Cardiac fibroblast (primary cell): ENCODE data around the gene ATOH8.
A peak's percentile ranks its signal among the peaks of the same experiment; 100 is the strongest.

ENCODE experiments used
- DNase-seq, 2 donors: peaks; one replicate each; pipeline versions ENCODE4 v3.0.0 to v3.0.0-alpha.2; 2010; ENCODE audit warnings: low read depth in 2 of 2
- H3K4me3 ChIP-seq, 2 donors: replicated peaks in 1 of 2; 1 replicate in 1 of 2; 2 replicates in 1 of 2; pipeline ENCODE4 v1.5.1; 2011; ENCODE audit warnings: low read depth in 2 of 2, low read length in 2 of 2, mild to moderate bottlenecking in 2 of 2, moderate library complexity in 1 of 2
- TF ChIP-seq, protein P1 (sequence below): IDR thresholded peaks from one replicate; pipeline ENCODE4 v1.5.1; 2011; ENCODE audit warnings: low read depth, mild to moderate bottlenecking, low read length, inconsistent platforms

ATOH8 gene

DNA sequence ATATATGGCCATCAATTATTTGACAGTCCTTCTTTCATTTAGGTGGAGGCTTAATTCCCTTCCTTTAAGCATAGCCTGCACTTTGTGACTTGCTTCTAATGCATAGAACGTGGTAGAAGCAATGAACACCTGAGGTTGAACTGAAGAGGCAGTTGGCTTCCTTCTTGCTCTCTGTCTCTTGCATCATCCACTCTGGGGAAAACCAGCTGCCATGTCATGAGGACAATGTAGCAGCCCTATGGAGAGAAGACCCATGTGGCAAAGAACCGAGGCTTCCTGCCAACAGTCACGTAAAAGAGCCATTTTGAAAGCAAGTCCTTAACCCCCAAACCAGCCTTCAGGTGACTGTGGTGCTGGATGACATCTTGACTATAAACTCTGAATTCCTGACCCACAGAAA is 46.8 kb downstream of the ATOH8 start:
- TF ChIP-seq, protein P1, sequence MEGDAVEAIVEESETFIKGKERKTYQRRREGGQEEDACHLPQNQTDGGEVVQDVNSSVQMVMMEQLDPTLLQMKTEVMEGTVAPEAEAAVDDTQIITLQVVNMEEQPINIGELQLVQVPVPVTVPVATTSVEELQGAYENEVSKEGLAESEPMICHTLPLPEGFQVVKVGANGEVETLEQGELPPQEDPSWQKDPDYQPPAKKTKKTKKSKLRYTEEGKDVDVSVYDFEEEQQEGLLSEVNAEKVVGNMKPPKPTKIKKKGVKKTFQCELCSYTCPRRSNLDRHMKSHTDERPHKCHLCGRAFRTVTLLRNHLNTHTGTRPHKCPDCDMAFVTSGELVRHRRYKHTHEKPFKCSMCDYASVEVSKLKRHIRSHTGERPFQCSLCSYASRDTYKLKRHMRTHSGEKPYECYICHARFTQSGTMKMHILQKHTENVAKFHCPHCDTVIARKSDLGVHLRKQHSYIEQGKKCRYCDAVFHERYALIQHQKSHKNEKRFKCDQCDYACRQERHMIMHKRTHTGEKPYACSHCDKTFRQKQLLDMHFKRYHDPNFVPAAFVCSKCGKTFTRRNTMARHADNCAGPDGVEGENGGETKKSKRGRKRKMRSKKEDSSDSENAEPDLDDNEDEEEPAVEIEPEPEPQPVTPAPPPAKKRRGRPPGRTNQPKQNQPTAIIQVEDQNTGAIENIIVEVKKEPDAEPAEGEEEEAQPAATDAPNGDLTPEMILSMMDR, result no peak
- no peak overlapping the region for H3K4me3 ChIP-seq
- DNase-seq, result no peak

DNA sequence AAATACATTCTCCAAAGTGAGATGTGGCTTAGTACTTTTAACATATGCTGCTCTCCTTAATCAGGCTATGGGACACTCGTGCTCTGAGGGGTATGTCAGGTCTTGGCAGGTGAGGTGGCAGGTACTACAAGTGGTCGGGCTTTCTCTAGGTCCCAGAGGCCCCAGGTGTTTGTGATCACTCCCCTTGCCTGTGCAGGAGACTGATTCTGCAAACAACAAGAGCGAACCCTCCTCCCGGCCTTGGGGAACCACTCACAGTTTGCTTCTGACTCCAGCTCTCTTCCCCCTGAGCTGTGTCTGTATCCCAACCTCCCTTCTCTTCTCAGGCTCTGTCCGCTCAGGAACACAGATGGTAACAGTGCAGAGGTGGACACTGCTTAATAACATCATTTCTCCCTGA is 48.1 kb downstream of the ATOH8 start:
- DNase-seq, result no peak
- no peak overlapping the region for H3K4me3 ChIP-seq
- TF ChIP-seq, protein P1, result no peak

DNA sequence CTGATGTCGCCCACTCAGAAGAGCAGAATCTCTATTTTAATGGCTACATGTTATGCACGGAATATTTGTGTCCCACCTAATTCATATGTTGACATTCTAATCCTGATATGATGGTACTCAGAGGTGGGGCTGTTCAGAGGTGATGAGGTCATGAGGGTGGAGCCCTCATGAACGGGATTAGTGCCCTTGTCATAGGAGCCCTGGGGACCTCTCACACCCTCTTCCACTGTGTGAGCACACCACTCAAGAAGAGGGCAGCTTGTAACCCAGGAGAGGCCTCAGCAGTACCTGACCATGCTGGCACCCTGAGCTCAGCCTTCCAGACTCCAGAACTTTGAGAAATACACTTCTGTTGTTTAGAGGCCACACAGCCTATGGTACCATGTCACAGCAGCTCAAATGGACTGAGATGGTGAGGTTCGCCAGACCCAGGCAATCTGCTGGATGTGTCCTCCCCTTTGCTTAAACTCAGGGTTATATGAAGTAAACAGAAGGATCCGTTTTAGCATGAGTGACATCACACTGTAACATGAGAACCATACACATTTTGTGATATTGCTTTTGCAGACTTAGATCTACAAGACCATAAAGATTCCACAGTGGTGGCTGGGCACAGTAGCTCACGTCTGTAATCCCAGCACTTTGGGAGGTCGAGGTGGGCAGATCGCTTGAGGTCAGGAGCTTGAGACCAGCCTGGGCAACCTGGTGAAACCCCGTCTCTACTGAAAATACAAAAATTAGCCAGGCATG is 48.7 kb downstream of the ATOH8 start:
- H3K4me3 ChIP-seq, result no peak overlapping the region
- DNase-seq, result no peak
- TF ChIP-seq, protein P1, result no peak

DNA sequence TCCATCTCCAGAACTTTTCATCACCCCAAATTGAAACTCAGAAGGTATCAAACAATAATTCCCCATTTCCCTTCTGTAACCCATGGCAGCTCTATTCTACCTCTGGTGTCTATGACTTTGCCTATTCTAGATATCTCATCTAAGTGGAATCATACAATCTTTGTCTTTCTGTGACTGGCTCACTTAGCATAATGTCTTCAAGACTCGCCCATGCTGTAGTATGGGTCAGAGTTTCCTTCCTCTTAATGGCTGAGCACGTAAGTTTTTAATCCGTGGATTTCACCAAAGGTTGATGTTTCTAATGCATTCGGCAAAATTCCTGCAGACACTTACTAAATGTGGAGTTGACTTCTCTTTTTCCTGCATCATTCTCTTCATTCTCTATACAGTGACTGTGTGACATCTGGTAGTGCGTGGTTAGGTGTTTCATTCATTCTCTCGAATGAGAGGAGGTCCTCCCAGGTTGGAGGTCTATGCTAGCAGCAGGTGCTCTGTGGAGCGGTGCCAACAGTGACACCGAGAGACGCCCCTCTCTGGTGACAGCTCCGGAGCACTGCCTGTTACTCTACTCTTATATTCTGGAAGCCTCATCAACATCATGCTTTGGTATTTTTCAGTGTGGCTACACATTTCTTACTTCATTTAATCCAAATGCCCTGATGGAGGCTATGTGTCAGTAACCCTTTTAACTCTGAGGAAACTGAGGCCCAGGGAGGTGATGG is 50.1 kb downstream of the ATOH8 start:
- TF ChIP-seq, protein P1, result no peak
- no peak for DNase-seq
- no peak overlapping the region for H3K4me3 ChIP-seq

DNA sequence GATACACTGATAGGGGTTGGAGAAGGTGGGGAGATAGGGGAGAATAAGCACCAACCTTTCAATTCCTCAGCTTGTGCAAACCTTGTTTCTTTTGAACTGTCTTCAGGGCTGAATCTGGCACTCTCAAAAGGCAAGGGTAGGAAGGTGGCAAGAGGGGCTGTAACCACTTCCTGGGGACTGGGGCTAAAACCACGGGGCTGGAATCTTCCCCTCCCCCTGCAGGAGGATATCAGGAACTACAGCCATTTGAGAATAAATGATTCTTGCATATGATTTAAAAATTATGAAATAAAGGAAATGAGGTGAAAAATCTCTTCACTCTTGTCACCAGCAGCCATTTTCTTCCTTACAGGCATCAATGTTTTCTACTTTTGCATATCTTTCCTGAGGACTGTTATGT is 50.8 kb downstream of the ATOH8 start:
- DNase-seq, result peak; percentile 23 to 43
- TF ChIP-seq, protein P1, result peak; percentile 78
- H3K4me3 ChIP-seq, result no peak overlapping the region

DNA sequence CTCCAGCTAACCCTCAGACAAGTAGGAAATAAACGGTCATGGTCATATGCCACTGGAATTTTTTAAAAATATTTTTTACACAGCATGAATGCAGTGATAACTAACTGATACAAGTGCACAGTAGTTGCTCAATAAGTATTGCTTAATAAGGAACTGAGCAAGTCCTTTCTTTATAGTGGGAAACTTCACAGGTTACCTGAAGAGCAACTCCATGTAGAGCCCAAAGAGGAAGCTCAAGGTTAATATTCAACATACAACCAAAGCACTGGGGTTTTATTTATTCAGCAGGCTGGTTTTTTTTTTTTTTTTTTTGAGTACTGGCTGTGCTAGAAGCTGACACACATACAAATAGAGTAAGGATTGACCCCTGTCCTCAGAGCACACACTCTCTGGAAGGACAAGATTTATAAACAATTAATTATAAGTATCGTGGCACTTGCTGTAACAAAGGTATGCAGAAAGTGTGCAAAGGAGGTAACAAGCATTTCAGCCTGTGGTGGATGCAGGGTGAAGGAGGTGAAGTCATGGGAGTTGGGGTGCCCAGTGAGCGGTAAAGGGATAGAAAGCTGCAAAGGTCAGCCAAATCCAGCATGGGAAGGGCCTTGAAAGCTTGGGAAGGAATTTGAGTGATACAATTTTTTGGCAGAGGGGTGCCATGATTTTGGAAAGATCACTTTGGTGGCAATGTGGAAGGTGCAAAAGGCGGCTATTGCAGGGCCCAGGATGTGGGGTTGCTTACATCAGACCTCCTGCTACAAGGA is 52.7 kb downstream of the ATOH8 start:
- TF ChIP-seq, protein P1, result no peak
- no peak overlapping the region for H3K4me3 ChIP-seq
- DNase-seq, result peak in 1 of 2 donors; percentile 30
